Osteocyte (in vitro differentiated cells): ENCODE measurements around the gene DENND1A. TPM values are rescaled to one million over a fixed set of nuclear protein-coding genes. Genes with fewer than 3 reads are reported as not detected.
"Not testable (repeated sequence)": the region's sequence is repeated elsewhere in the genome, so short reads cannot be mapped to it uniquely, and the experiment has no call there.

Experiments
- DNase-seq: peaks from one replicate; pipeline ENCODE4 v3.0.0; 2021; ENCODE audit warnings: mixed read lengths; ENCODE audit not compliant: unreplicated experiment; ENCODE audit errors: extremely low spot score
- H3K27ac Mint-ChIP-seq: one replicate; pipeline ENCODE4 v1.8.0; 2021; ENCODE audit warnings: mild to moderate bottlenecking, mixed read lengths; ENCODE audit not compliant: unreplicated experiment
- H3K27me3 Mint-ChIP-seq: one replicate; pipeline ENCODE4 v1.8.0; 2021; ENCODE audit warnings: mixed read lengths; ENCODE audit not compliant: unreplicated experiment
- H3K36me3 Mint-ChIP-seq: one replicate; pipeline ENCODE4 v1.8.0; 2021; ENCODE audit warnings: mixed read lengths; ENCODE audit not compliant: unreplicated experiment
- H3K4me1 Mint-ChIP-seq: one replicate; pipeline ENCODE4 v1.8.0; 2021; ENCODE audit warnings: mixed read lengths; ENCODE audit not compliant: unreplicated experiment
- H3K4me3 Mint-ChIP-seq: one replicate; pipeline ENCODE4 v1.8.0; 2021; ENCODE audit warnings: mild to moderate bottlenecking, moderate library complexity, mixed read lengths; ENCODE audit not compliant: unreplicated experiment
- H3K9me3 Mint-ChIP-seq: one replicate; pipeline ENCODE4 v1.8.0; 2021; ENCODE audit warnings: mixed read lengths; ENCODE audit not compliant: unreplicated experiment
- total RNA-seq: library from RNA; stranded (reverse); gene quantifications from 2 replicates; pipeline ENCODE4 v1.2.1, GENCODE V29; 2021
- TF ChIP-seq, protein P1 (sequence below): fragments of 200-600 bp; sonication (generic); IDR thresholded peaks from 2 replicates; pipeline ENCODE4 v1.5.0; 2021; ENCODE audit warnings: antibody characterized with exemption, mild to moderate bottlenecking, moderate library complexity

Gene DENND1A
- total RNA-seq, 1 donor from 2014 or later: 19.8 TPM

DNA sequence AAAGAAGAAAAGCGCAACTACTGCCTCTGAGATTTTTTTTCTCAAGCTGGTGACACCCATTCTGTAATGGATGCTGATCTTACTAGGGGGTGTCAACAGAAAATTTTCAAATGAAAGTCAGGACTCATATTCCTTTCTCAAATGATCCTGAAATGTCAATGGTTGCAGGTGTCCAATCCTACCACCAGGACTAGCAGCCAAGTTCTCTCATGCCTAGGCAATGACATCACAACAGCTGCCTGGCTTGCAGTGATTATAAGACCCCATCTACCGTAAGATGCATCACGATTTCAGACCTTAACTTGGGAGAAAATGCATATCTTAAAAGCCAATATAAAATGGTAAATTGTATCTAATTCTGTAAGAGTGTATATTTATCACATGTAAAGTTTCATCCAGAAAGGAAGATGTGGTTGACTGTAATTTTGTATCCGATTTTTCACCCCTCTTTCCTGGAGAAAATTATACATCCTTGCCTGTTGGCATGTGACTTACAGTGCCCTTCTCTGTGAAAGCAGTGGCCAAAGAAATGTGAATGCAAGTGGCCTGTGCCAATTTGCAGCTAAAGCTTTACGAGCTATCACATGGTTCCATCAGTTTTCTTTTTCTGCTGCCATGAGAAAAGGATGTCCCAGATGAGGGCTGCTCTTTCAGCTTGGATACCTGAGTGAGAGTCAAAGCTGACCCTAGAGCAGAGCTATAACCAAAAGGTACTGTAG is 104.4 kb downstream of the DENND1A start:
- TF ChIP-seq, protein P1, sequence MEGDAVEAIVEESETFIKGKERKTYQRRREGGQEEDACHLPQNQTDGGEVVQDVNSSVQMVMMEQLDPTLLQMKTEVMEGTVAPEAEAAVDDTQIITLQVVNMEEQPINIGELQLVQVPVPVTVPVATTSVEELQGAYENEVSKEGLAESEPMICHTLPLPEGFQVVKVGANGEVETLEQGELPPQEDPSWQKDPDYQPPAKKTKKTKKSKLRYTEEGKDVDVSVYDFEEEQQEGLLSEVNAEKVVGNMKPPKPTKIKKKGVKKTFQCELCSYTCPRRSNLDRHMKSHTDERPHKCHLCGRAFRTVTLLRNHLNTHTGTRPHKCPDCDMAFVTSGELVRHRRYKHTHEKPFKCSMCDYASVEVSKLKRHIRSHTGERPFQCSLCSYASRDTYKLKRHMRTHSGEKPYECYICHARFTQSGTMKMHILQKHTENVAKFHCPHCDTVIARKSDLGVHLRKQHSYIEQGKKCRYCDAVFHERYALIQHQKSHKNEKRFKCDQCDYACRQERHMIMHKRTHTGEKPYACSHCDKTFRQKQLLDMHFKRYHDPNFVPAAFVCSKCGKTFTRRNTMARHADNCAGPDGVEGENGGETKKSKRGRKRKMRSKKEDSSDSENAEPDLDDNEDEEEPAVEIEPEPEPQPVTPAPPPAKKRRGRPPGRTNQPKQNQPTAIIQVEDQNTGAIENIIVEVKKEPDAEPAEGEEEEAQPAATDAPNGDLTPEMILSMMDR: no peak
- Mint-ChIP-seq H3K4me3 (no peak overlapping the region), H3K27me3 (no peaks in the 10 kb centered on the region), H3K9me3 (peaks cover 32% of the 10 kb centered on the region), H3K27ac (no peak overlapping the region), H3K36me3 (peaks cover 30% of the 10 kb centered on the region), H3K4me1 (no peaks in the 10 kb centered on the region)
- no peak for DNase-seq

DNA sequence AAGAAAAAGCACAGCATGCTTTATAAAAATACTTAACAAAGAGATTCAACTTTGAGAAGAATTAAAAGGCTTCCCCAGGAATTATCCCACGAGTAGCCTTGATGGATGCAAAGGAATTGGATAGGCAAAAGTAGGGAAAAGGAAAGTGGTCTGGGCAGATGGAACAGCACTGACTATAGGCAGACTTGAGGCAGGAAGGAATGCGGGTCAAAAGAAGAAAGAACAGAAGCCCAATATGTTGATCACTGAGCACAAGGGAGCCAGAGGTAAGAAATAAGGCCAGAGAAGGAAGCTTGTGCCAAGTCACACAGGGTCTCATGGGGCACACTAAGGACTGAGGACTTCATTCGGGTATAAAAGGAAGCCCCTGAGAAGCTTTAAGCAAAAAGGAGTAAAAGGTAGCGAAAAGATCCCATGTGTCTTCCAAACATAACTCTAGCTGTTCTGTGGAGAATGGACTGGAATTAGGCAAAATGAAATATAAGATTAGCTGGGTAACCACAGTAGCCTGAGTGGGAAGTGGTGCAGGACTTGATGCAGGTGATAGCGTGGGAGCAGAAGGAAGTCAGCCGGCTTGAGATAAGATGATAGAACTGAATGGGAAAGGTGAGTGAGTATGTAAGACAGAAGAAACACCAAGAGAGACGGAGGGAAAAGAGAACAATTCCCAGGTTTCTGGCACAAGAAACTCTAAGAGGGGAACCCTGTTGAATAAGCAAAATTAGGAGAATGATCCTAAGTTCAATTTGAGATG is 106.6 kb downstream of the DENND1A start:
- H3K27ac Mint-ChIP-seq: no peak overlapping the region

DNA sequence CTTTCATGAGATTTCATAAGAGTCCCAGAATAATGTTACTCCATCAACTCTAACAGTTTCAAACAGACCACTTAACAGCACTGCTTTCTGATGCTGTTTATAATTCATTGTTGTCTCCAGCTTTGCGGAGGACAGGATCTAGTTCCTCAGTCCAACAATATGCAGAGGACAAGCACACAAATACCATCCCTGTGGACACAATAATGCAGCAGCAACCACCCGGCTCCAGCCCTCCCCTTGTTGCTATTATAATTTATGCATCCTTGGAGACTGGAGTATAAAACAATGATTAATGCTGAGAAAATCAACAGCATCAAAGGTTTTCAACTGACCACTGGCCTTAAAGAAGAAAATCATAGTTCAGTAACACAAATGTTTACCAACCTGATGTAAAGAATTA is 108.3 kb downstream of the DENND1A start:
- no peak overlapping the region for H3K27ac Mint-ChIP-seq
- TF ChIP-seq, protein P1: no peak
- DNase-seq: no peak
- H3K4me1 Mint-ChIP-seq: no peaks in the 10 kb centered on the region
- H3K27me3 Mint-ChIP-seq: no peaks in the 10 kb centered on the region
- no peaks in the 10 kb centered on the region for H3K36me3 Mint-ChIP-seq
- H3K4me3 Mint-ChIP-seq: no peak overlapping the region
- peaks cover 5% of the 10 kb centered on the region for H3K9me3 Mint-ChIP-seq

More for the DNA sequence above, 106.6 kb downstream of the DENND1A start:
- DNase-seq: no peak
- Mint-ChIP-seq H3K9me3 (peaks cover 13% of the 10 kb centered on the region), H3K4me1 (no peaks in the 10 kb centered on the region), H3K27me3 (no peaks in the 10 kb centered on the region), H3K4me3 (no peak overlapping the region), H3K36me3 (peaks cover 10% of the 10 kb centered on the region)
- TF ChIP-seq, protein P1: no peak

DNA sequence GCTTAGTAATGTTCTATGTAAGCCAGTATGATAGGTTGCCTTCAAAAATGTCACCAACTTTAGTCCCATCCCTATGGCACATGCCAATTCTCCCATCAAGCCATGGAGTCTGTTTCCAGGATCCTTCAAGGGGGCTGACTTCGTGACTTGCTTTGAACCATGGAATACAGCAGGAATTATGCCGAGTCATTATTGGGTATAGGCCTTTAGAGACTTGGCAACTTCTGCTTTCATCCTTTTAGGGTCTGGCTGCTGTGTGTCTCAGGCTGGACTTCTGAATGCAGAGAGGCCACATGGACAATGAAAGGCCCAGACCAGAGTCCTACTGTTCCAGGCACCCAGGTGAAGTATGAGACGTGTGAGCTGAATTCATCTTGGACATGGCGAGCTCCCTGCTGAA is 109.8 kb downstream of the DENND1A start:
- Mint-ChIP-seq H3K27ac (no peak overlapping the region), H3K4me1 (peaks cover 1% of the 10 kb centered on the region), H3K4me3 (no peak overlapping the region), H3K36me3 (no peaks in the 10 kb centered on the region), H3K27me3 (no peaks in the 10 kb centered on the region), H3K9me3 (peaks cover 3% of the 10 kb centered on the region)
- TF ChIP-seq, protein P1: no peak
- DNase-seq: no peak

DNA sequence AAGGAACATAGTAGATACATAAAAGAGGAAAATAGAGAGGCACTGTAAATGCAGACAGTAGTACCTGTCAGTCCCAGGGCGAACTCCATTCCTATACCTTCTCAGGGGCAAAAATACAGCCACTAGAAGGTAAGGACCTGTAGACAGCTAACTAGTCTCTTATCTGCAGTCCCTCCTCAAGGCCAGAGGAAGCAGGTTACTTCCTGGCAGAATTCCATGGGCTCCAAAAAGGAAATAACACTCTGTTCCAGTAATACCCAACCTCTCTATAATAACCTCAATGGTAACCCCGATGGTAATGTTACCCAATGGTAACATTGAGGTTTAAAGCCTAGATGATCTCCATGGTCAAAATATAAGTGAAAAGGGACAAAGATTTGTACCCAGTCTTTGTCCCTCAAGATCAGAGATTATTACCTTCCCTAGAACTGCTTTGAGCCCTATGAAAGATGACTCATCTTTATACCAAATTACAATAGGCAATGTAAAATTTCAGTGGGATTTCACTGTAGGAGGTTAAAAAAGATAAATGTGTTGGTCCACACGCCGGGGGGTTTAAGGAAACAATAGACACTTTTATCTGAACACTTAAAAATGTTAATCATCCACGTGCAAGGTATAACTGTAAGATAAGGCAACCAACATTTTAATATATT is 113.0 kb downstream of the DENND1A start:
- Mint-ChIP-seq H3K27ac (no peak overlapping the region), H3K27me3 (no peaks in the 10 kb centered on the region), H3K36me3 (no peaks in the 10 kb centered on the region), H3K4me3 (no peak overlapping the region), H3K4me1 (peaks cover 11% of the 10 kb centered on the region), H3K9me3 (peaks cover 3% of the 10 kb centered on the region)
- DNase-seq: no peak
- TF ChIP-seq, protein P1: no peak

DNA sequence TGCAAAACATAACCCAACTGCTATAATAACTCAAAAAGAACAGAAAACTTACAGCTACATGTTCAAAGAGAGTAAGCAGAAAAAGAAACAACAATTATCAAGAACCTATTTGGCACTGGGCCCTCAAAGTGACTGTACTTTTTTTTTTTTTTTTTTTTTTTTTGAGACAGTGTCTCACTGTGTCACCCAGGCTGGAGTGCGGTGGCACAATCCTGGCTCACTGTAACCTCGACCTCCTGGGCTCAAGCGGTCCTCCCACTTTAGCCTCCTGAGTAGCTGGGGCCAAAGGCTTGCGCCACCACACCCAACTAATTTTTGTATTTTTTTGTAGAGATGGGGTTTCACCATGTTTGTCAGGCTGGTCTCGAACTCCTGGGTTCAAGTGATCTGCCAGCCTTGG is 114.1 kb downstream of the DENND1A start:
- peaks cover 11% of the 10 kb centered on the region for H3K4me1 Mint-ChIP-seq
- H3K4me3 Mint-ChIP-seq, DNase-seq, H3K9me3 Mint-ChIP-seq, H3K36me3 Mint-ChIP-seq, H3K27me3 Mint-ChIP-seq, H3K27ac Mint-ChIP-seq: not testable (repeated sequence)
